T-helper 2 cell treated with Interferon-gamma antibody and Interleukin-4, amounts not matched to agents 100 ng/mL and 5 ng/mL, for 36 hours (primary cell): ENCODE measurements around the gene NPC1. TPM values are rescaled to one million over a fixed set of nuclear protein-coding genes. Genes with fewer than 3 reads are reported as not detected.
"Not testable (repeated sequence)": the region's sequence is repeated elsewhere in the genome, so short reads cannot be mapped to it uniquely, and the experiment has no call there.

ENCODE experiments used
- intact Hi-C: fragments of 100-400 bp; cut with micrococcal nuclease; formaldehyde crosslinking; loops from one replicate; pipeline ENCODE4 v1.15.1; 2023
- total RNA-seq: library from RNA; stranded (reverse); gene quantifications from 2 replicates; pipeline ENCODE4 v1.2.3, GENCODE V29; 2022

NPC1 gene
- total RNA-seq, 1 donor from 2014 or later: 33.9 TPM

- intact Hi-C loops: no loop called here
Measured at GRCh38 chr18:23578067-23578701, 8.1 kb downstream of the NPC1 start.

- intact Hi-C loops: not testable (repeated sequence)
Measured at GRCh38 chr18:23577521-23577920, 8.8 kb downstream of the NPC1 start.

- intact Hi-C loops: no loop called here
Measured at GRCh38 chr18:23575309-23575651, 11.0 kb downstream of the NPC1 start.

GRCh38 chr18:23574611-23575308 lies 11.5 kb downstream of the NPC1 start:
- intact Hi-C loops: loop anchor here (1.0 to 5.0 kb wide), 2 partner anchors 12 to 42 kb away; partner anchors contain the start of gene NPC1

GRCh38 chr18:23573626-23574431 lies 12.5 kb downstream of the NPC1 start:
- intact Hi-C loops: loop anchor here (1.0 to 5.0 kb wide), 2 partner anchors 12 to 42 kb away; partner anchors contain the start of gene NPC1

- intact Hi-C loops: loop anchor here (5.0 kb wide), 1 partner anchor 41 kb away; no protein-coding TSS in a partner anchor
Measured at GRCh38 chr18:23573020-23573419, 13.3 kb downstream of the NPC1 start.

- intact Hi-C loops: loop anchor here (5.0 kb wide), 1 partner anchor 40 kb away; no protein-coding TSS in a partner anchor
Measured at GRCh38 chr18:23572570-23572969, 13.7 kb downstream of the NPC1 start.

GRCh38 chr18:23572012-23572411 lies 14.3 kb downstream of the NPC1 start:
- intact Hi-C loops: loop anchor here (5.0 kb wide), 1 partner anchor 40 kb away; no protein-coding TSS in a partner anchor

- intact Hi-C loops: loop anchor here (5.0 kb wide), 1 partner anchor 39 kb away; no protein-coding TSS in a partner anchor
Measured at GRCh38 chr18:23570912-23571504, 15.3 kb downstream of the NPC1 start.

- intact Hi-C loops: loop anchor here (5.0 kb wide), 1 partner anchor 37 kb away; no protein-coding TSS in a partner anchor
Measured at GRCh38 chr18:23569299-23570063, 16.8 kb downstream of the NPC1 start.

GRCh38 chr18:23568281-23569138 lies 17.8 kb downstream of the NPC1 start:
- intact Hi-C loops: no loop called here

- intact Hi-C loops: no loop called here
Measured at GRCh38 chr18:23567671-23568070, 18.6 kb downstream of the NPC1 start.

- intact Hi-C loops: no loop called here
Measured at GRCh38 chr18:23565916-23566547, 20.3 kb downstream of the NPC1 start.

GRCh38 chr18:23563377-23564043 lies 22.8 kb downstream of the NPC1 start:
- intact Hi-C loops: no loop called here

- intact Hi-C loops: no loop called here
Measured at GRCh38 chr18:23560186-23560585, 26.1 kb downstream of the NPC1 start.

- intact Hi-C loops: not testable (repeated sequence)
Measured at GRCh38 chr18:23557511-23557910, 28.8 kb downstream of the NPC1 start.

- intact Hi-C loops: no loop called here
Measured at GRCh38 chr18:23556145-23556780, 30.0 kb downstream of the NPC1 start.

GRCh38 chr18:23553887-23554286 lies 32.4 kb downstream of the NPC1 start:
- intact Hi-C loops: no loop called here
